Measurements from ENCODE around the gene ATP11A. TPM values are rescaled to one million over a fixed set of nuclear protein-coding genes. Genes with fewer than 3 reads are reported as not detected.
A peak's percentile ranks its signal among the peaks of the same experiment; 100 is the strongest.

ATP11A gene
- total and polyA plus RNA-seq, 8 donors, result 9.3 to 51.0 (median 30.5) TPM

GRCh38 chr13:112760435-112760834 lies 70.6 kb downstream of the ATP11A start:
- WGBS, 2 donors, result 71 to 74% methylated on average over 3 of the region's 3 CpGs
- H3K36me3 ChIP-seq, result no peaks in the 10 kb centered on the region
- H3K4me1 ChIP-seq, result no peaks in the 10 kb centered on the region
- FAIRE-seq (no peak), ATAC-seq (no peak), DNase-seq (no peak)
- H3K4me3 ChIP-seq, result no peak overlapping the region
- TF ChIP-seq CTCF (IDR thresholded peaks at IDR 0.05), result no peak
- intact Hi-C loops (cut with DNase I), result no loop called here
- H3K27ac ChIP-seq, result no peak overlapping the region
- H3K27me3 ChIP-seq, result no peaks in the 10 kb centered on the region
- H3K9me3 ChIP-seq, result no peaks in the 10 kb centered on the region

GRCh38 chr13:112760931-112761330 lies 71.1 kb downstream of the ATP11A start:
- no peak for TF ChIP-seq CTCF (IDR thresholded peaks at IDR 0.05)
- no peaks in the 10 kb centered on the region for H3K36me3 ChIP-seq
- DNase-seq (no peak), ATAC-seq (no peak), FAIRE-seq (no peak)
- no peaks in the 10 kb centered on the region for H3K27me3 ChIP-seq
- H3K27ac ChIP-seq, result no peak overlapping the region
- no peaks in the 10 kb centered on the region for H3K4me1 ChIP-seq
- H3K9me3 ChIP-seq, result no peaks in the 10 kb centered on the region
- 80 to 89% methylated on average over 15 of the region's 15 CpGs for WGBS, 2 donors
- no peak overlapping the region for H3K4me3 ChIP-seq
- intact Hi-C loops (cut with DNase I), result no loop called here

- Histone ChIP-seq H3K27me3 (no peaks in the 10 kb centered on the region), H3K4me3 (no peak overlapping the region), H3K9me3 (no peaks in the 10 kb centered on the region), H3K36me3 (no peaks in the 10 kb centered on the region), H3K4me1 (no peaks in the 10 kb centered on the region), H3K27ac (no peak overlapping the region)
- 85 to 89% methylated on average over 21 of the region's 21 CpGs for WGBS, 2 donors
- FAIRE-seq (no peak), DNase-seq (peak in 1 of 6 donors; percentile 14), ATAC-seq (no peak)
- no peak for TF ChIP-seq CTCF (IDR thresholded peaks at IDR 0.05)
- intact Hi-C loops (cut with DNase I), result no loop called here
Measured at GRCh38 chr13:112761701-112762689, 72.2 kb downstream of the ATP11A start.

GRCh38 chr13:112762690-112763080 lies 72.8 kb downstream of the ATP11A start:
- FAIRE-seq, result no peak
- no peaks in the 10 kb centered on the region for H3K9me3 ChIP-seq
- H3K4me1 ChIP-seq, result no peaks in the 10 kb centered on the region
- H3K4me3 ChIP-seq, result no peak overlapping the region
- no peak overlapping the region for H3K27ac ChIP-seq
- 95 to 97% methylated on average over 19 of the region's 19 CpGs for WGBS, 2 donors
- no peak for ATAC-seq
- H3K36me3 ChIP-seq, result no peaks in the 10 kb centered on the region
- intact Hi-C loops (cut with DNase I), result no loop called here
- no peak for DNase-seq
- no peaks in the 10 kb centered on the region for H3K27me3 ChIP-seq
- TF ChIP-seq CTCF (IDR thresholded peaks at IDR 0.05), result no peak

- FAIRE-seq (no peak), ATAC-seq (no peak), DNase-seq (no peak)
- no peak overlapping the region for H3K4me3 ChIP-seq
- no peaks in the 10 kb centered on the region for H3K27me3 ChIP-seq
- no peak for TF ChIP-seq CTCF (IDR thresholded peaks at IDR 0.05)
- intact Hi-C loops (cut with DNase I), result no loop called here
- H3K4me1 ChIP-seq, result no peaks in the 10 kb centered on the region
- WGBS, 2 donors, result 86 to 93% methylated on average over 11 of the region's 11 CpGs
- no peak overlapping the region for H3K27ac ChIP-seq
- no peaks in the 10 kb centered on the region for H3K9me3 ChIP-seq
- no peaks in the 10 kb centered on the region for H3K36me3 ChIP-seq
Measured at GRCh38 chr13:112764028-112764427, 74.2 kb downstream of the ATP11A start.

Data from pancreas (tissue), 10 donors.